GM12891 (cell line): ENCODE measurements around the gene HK3.

Source experiments
- DNase-seq: peaks from one replicate; pipeline ENCODE4 v3.0.0; 2011; ENCODE audit warnings: low spot score; ENCODE audit not compliant: insufficient read length
- FAIRE-seq: peaks from 2 replicates; lab custom pipeline; 2011; peaks lifted over from hg19 to GRCh38; lab: Jason Lieb, UNC
- PAX5 ChIP-seq: IDR thresholded peaks from 2 replicates; pipeline ENCODE4 v1.6.1; 2011; ENCODE audit warnings: low read length, moderate library complexity, mild to moderate bottlenecking; ENCODE audit not compliant: insufficient read depth, severe bottlenecking
- POLR2A ChIP-seq: IDR thresholded peaks from 2 replicates; pipeline ENCODE4 v1.6.1; 2011; ENCODE audit warnings: low read depth, low read length, control low read depth
- POLR2AphosphoS5 ChIP-seq: IDR thresholded peaks from 2 replicates; pipeline ENCODE4 v1.6.1; 2011; ENCODE audit warnings: low read depth, low read length, control low read depth
- POU2F2 ChIP-seq: IDR thresholded peaks from 2 replicates; pipeline ENCODE4 v1.6.1; 2011; ENCODE audit warnings: low read depth, mild to moderate bottlenecking, control low read depth, low read length, moderate library complexity
- SPI1 ChIP-seq: IDR thresholded peaks from 2 replicates; pipeline ENCODE4 v1.6.1; 2011; ENCODE audit warnings: low read depth, low read length, control low read depth
- TAF1 ChIP-seq: IDR thresholded peaks from 2 replicates; pipeline ENCODE4 v1.6.1; 2011; ENCODE audit warnings: low read depth, low read length, control low read depth

Gene HK3

GRCh38 chr5:176886336-176887251 is 12.6 kb downstream of the HK3 start:
- TF ChIP-seq POLR2A (no peak), SPI1 (no peak), PAX5 (no peak), POU2F2 (no peak), TAF1 (no peak), POLR2AphosphoS5 (no peak)
- no peak for DNase-seq
- no peak for FAIRE-seq

GRCh38 chr5:176884571-176884890 is 14.6 kb downstream of the HK3 start:
- FAIRE-seq: no peak

GRCh38 chr5:176883700-176884570 is 15.2 kb downstream of the HK3 start:
- TF ChIP-seq POU2F2: no peak

More at GRCh38 chr5:176884571-176884890, 14.6 kb downstream of the HK3 start:
- TF ChIP-seq SPI1: no peak
- no peak for TF ChIP-seq TAF1
- TF ChIP-seq POU2F2: no peak
- no peak for TF ChIP-seq PAX5
- TF ChIP-seq POLR2A: no peak
- TF ChIP-seq POLR2AphosphoS5: no peak
- DNase-seq: no peak

GRCh38 chr5:176882567-176882903 is 16.6 kb downstream of the HK3 start:
- DNase-seq (no peak), FAIRE-seq (no peak)
- TF ChIP-seq POLR2A: no peak
- TF ChIP-seq SPI1: no peak
- TF ChIP-seq TAF1: no peak
- no peak for TF ChIP-seq POLR2AphosphoS5
- no peak for TF ChIP-seq PAX5
- TF ChIP-seq POU2F2: no peak

More at GRCh38 chr5:176883700-176884570, 15.2 kb downstream of the HK3 start:
- DNase-seq (no peak), FAIRE-seq (no peak)

- DNase-seq: no peak
- TF ChIP-seq SPI1 (no peak), POLR2A (no peak), PAX5 (no peak), TAF1 (no peak), POLR2AphosphoS5 (no peak), POU2F2 (no peak)
- FAIRE-seq: no peak
Observed at GRCh38 chr5:176881816-176882566, 17.2 kb downstream of the HK3 start.

- TF ChIP-seq POU2F2 (no peak), POLR2AphosphoS5 (no peak), TAF1 (no peak), PAX5 (no peak), SPI1 (no peak), POLR2A (no peak)
- no peak for FAIRE-seq
- DNase-seq: no peak
Observed at GRCh38 chr5:176881021-176881749, 18.0 kb downstream of the HK3 start.

- TF ChIP-seq SPI1 (no peak), PAX5 (no peak), POU2F2 (no peak), POLR2AphosphoS5 (no peak), POLR2A (no peak)
- DNase-seq: no peak
- FAIRE-seq: no peak
Observed at GRCh38 chr5:176880366-176881020, 18.7 kb downstream of the HK3 start.
